Heart left ventricle (tissue), 16 donors: ENCODE results near the gene CXCL16. TPM values are rescaled to one million over a fixed set of nuclear protein-coding genes. Genes with fewer than 3 reads are reported as not detected.
"Not testable (repeated sequence)": the region's sequence is repeated elsewhere in the genome, so short reads cannot be mapped to it uniquely, and the experiment has no call there.

Experiments used
- ATAC-seq, 4 donors: fragments of 200-7000 bp; cut with Tn5 transposase; one replicate each; pipeline ENCODE4 v1.9.1; 2020 to 2022; ENCODE audit warnings: moderate library complexity in 4 of 4, mild to moderate bottlenecking in 3 of 4, moderate number of reproducible peaks in 1 of 4
- DNase-seq, 5 donors: peaks; one replicate each; pipeline ENCODE4 v3.0.0-alpha.2; 2020
- H3K27ac ChIP-seq, 12 donors: fragments of 200-600 bp; sonication (generic) in 4 of 12; one replicate each; pipeline versions ENCODE4 v1.5.0 to v1.8.0; 2016 to 2022; ENCODE audit warnings: mild to moderate bottlenecking in 2 of 12
- H3K27me3 ChIP-seq, 9 donors: fragments of 200-600 bp; sonication (generic) in 2 of 9; one replicate each; pipeline versions ENCODE4 v1.5.1 to v1.8.0; 2016 to 2022; ENCODE audit warnings: mild to moderate bottlenecking in 3 of 9
- H3K36me3 ChIP-seq, 9 donors: fragments of 200-600 bp; sonication (generic) in 2 of 9; one replicate each; pipeline versions ENCODE4 v1.5.0 to v1.8.0; 2018 to 2022; ENCODE audit warnings: mild to moderate bottlenecking in 2 of 9
- H3K4me1 ChIP-seq, 12 donors: fragments of 200-600 bp; sonication (generic) in 4 of 12; one replicate each; pipeline versions ENCODE4 v1.5.0 to v1.8.0; 2016 to 2022; ENCODE audit warnings: mild to moderate bottlenecking in 3 of 12
- H3K4me3 ChIP-seq, 12 donors: fragments of 200-600 bp; sonication (generic) in 4 of 12; one replicate each; pipeline versions ENCODE4 v1.5.0 to v1.8.0; 2017 to 2022; ENCODE audit warnings: mild to moderate bottlenecking in 9 of 12, moderate library complexity in 4 of 12
- H3K9me3 ChIP-seq, 12 donors: fragments of 200-600 bp; sonication (generic) in 4 of 12; one replicate each; pipeline versions ENCODE4 v1.5.0 to v1.8.0; 2016 to 2022; ENCODE audit warnings: mild to moderate bottlenecking in 1 of 12
- POLR2A ChIP-seq, 2 donors: fragments of 450-650 bp; IDR thresholded peaks; one replicate each; pipeline ENCODE4 v1.6.1; 2017; ENCODE audit warnings: antibody characterized with exemption in 2 of 2, mild to moderate bottlenecking in 2 of 2, moderate library complexity in 2 of 2
- WGBS, 4 donors: extraction: QIAGEN DNeasy Blood & Tissue Kit in 2 of 4; methylation state at CpG; one replicate each; pipeline versions ENCODE4 v1.1.5 to v1.1.7; 2013 to 2018; 5-methylcytosine and 5-hydroxymethylcytosine counted together
- intact Hi-C, 10 donors: fragments of 100-400 bp; cut with DNase I; formaldehyde crosslinking; loops; one replicate each; pipeline versions ENCODE4 v1.11.1 to v1.14.2; 2022
- polyA plus RNA-seq, 2 donors: library from polyadenylated mRNA; stranded (reverse); fragments of 200-250 nt; gene quantifications; one replicate each; pipeline ENCODE4 v1.2.3, GENCODE V29; 2013
- total RNA-seq, 9 donors: library from RNA; depleted of rRNA in 2 of 9; stranded (reverse); fragments of >200 nt in 2 of 9; fragmentation: NEBNext Ultra II Directional in 3 of 9; extraction: Animal tissue kit (Norgen Biotek cat#: 25700) in 3 of 9; gene quantifications; one replicate each; pipeline versions ENCODE4 v1.1.0 to v1.2.4, GENCODE V29; 2016 to 2023
- TF ChIP-seq, protein P1 (sequence below), 12 donors: fragments of 200-600 bp; sonication (generic) in 4 of 12; IDR thresholded peaks; one replicate each; pipeline versions ENCODE4 v1.5.0 to v1.8.0; 2018 to 2022; ENCODE audit warnings: antibody characterized with exemption in 12 of 12, mild to moderate bottlenecking in 5 of 12
- donor health status: ischemic (EF 13 %, LVEDD 7.1; RV severe dilation, severe dysfunction).
- donor health status: healthy with polysubstance abuse.
- donor health status: DM: no; HTN: yes; CAD: no.
- donor health status: DM: no; HTN: no; CAD: no.
- donor health status: ischemic (EF 25% LVEDD 6.9; RV normal size, moderate dysfunction).
- donor health status: ischemic (EF 25% LVEDD 5.7; RV mildly dilated, moderate dysfunction).
- donor health status: healthy.
- donor health status: DM: yes; HTN: yes; CAD: no.
- donor health status: ischemic (EF 35%, LVEDD 5.7; RV mildly dilated, moderate dysfunction).
- donor health status: nonischemic (EF 11% LVEDD 7.7; RV severe dilation, severe dysfunction).
- donor health status: DM: yes; HTN: yes; CAD: no.
- donor health status: PGD.
- donor health status: ischemic (EF 29% LVEDD 5.4; RV normal size, mild dysfunction).
- donor health status: nonischemic (EF 23%, LVEDD 6.1; RV moderate dilation, normal function).

Gene CXCL16
- total and polyA plus RNA-seq, 11 donors: 1.3 to 42.5 (median 4.2) TPM

- Histone ChIP-seq H3K4me1 (peaks cover 0 to 22% (median 1%) of the 10 kb centered on the region in 12 donors), H3K27me3 (no peaks in the 10 kb centered on the region), H3K27ac (no peak overlapping the region), H3K9me3 (no peaks in the 10 kb centered on the region), H3K36me3 (peaks cover 0 to 60% (median 8%) of the 10 kb centered on the region in 9 donors), H3K4me3 (no peak overlapping the region)
- no peak for DNase-seq
- intact Hi-C loops: no loop called here
- TF ChIP-seq, protein P1, sequence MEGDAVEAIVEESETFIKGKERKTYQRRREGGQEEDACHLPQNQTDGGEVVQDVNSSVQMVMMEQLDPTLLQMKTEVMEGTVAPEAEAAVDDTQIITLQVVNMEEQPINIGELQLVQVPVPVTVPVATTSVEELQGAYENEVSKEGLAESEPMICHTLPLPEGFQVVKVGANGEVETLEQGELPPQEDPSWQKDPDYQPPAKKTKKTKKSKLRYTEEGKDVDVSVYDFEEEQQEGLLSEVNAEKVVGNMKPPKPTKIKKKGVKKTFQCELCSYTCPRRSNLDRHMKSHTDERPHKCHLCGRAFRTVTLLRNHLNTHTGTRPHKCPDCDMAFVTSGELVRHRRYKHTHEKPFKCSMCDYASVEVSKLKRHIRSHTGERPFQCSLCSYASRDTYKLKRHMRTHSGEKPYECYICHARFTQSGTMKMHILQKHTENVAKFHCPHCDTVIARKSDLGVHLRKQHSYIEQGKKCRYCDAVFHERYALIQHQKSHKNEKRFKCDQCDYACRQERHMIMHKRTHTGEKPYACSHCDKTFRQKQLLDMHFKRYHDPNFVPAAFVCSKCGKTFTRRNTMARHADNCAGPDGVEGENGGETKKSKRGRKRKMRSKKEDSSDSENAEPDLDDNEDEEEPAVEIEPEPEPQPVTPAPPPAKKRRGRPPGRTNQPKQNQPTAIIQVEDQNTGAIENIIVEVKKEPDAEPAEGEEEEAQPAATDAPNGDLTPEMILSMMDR (IDR thresholded peaks at IDR 0.05): no peak
- no peak for TF ChIP-seq POLR2A (IDR thresholded peaks at IDR 0.05)
- 95 to 100% (median 97%) methylated on average over 12 to 13 of the region's 13 CpGs for WGBS, 4 donors
- no peak for ATAC-seq
Observed at GRCh38 chr17:4718276-4718675, 21.5 kb downstream of the CXCL16 start.

- no peak for ATAC-seq
- peaks cover 0 to 22% (median 1%) of the 10 kb centered on the region in 12 donors for H3K4me1 ChIP-seq
- DNase-seq: no peak
- H3K4me3 ChIP-seq: no peak overlapping the region
- 89 to 93% (median 91%) methylated on average over 17 of the region's 17 CpGs for WGBS, 4 donors
- H3K9me3 ChIP-seq: no peaks in the 10 kb centered on the region
- no peak overlapping the region for H3K27ac ChIP-seq
- peaks cover 0 to 60% (median 8%) of the 10 kb centered on the region in 9 donors for H3K36me3 ChIP-seq
- intact Hi-C loops: no loop called here
- TF ChIP-seq POLR2A (IDR thresholded peaks at IDR 0.05): no peak
- TF ChIP-seq, protein P1 (IDR thresholded peaks at IDR 0.05): no peak
- H3K27me3 ChIP-seq: no peaks in the 10 kb centered on the region
Observed at GRCh38 chr17:4717791-4718190, 21.9 kb downstream of the CXCL16 start.

DNA sequence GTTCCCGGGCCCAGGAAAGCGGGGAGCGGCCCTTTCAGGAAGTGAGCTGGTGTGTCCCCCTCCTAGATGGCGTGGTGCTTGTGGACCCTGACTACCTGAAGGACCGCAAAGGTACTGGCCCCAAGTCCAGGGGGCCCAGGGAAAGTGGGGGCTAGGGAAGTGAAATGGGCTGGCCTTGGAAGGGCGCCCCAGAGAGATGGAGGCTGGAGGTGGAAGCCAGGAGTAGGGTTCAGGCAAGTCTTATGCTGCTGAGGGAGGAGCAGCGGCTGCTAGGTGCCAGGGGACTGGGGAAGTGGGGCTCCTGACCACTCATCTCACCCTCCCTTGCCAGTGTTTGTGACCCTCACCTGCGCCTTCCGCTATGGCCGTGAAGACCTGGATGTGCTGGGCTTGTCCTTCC lies 23.6 kb downstream of the CXCL16 start:
- Histone ChIP-seq H3K4me3 (no peak overlapping the region), H3K4me1 (peaks cover 0 to 33% (median 6%) of the 10 kb centered on the region in 12 donors), H3K9me3 (no peaks in the 10 kb centered on the region), H3K27me3 (no peaks in the 10 kb centered on the region), H3K36me3 (peaks cover 0 to 55% (median 8%) of the 10 kb centered on the region in 9 donors), H3K27ac (no peak overlapping the region)
- DNase-seq (no peak), ATAC-seq (no peak)
- intact Hi-C loops: no loop called here
- WGBS, 4 donors: 88 to 97% (median 96%) methylated on average over 6 to 10 of the region's 10 CpGs
- TF ChIP-seq POLR2A (IDR thresholded peaks at IDR 0.05): no peak
- TF ChIP-seq, protein P1 (IDR thresholded peaks at IDR 0.05): no peak

DNA sequence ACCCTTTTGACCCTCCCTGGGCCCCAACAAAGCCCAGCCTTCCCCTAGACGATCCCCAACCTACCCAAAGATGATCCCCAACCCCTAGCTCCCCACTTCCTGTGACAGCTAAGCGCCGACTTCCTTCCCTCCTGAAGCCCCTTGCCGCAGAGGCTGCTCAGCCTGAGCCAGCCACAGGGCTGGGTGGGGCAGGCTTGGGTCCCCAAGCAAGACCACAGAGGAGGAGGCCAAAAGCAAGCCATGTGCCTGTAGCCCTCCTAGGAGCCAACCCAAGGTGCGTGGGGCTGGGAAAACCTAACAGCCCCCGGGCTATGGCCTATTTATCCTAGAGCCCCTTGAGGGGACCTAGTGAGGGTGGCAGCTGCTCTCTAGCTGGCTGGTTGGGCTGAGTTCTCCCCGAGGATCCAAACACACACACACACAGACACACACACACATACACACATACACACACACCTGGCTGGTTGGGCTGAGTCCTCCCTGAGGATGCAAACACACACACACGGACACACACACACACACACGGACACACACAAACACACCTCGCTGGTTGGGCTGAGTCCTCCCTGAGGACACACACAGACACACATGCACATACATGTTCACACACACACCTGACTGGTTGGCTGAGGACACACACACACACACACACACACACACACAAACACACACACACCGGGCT lies 24.5 kb downstream of the CXCL16 start:
- H3K4me3 ChIP-seq: peak overlapping the region in 1 of 12 donors; percentile 39
- peaks cover 0 to 47% (median 8%) of the 10 kb centered on the region in 9 donors for H3K36me3 ChIP-seq
- peak overlapping the region in 1 of 12 donors; percentile 77 for H3K27ac ChIP-seq
- no peak for TF ChIP-seq POLR2A (IDR thresholded peaks at IDR 0.05)
- TF ChIP-seq, protein P1 (IDR thresholded peaks at IDR 0.05): no peak
- ATAC-seq (no peak), DNase-seq (no peak)
- H3K27me3 ChIP-seq: no peaks in the 10 kb centered on the region
- H3K4me1 ChIP-seq: peaks cover 0 to 36% (median 10%) of the 10 kb centered on the region in 12 donors
- intact Hi-C loops: no loop called here
- H3K9me3 ChIP-seq: no peaks in the 10 kb centered on the region
- 67 to 79% (median 73%) methylated on average over 8 to 11 of the region's 11 CpGs for WGBS, 4 donors

- Histone ChIP-seq H3K4me3 (peak overlapping the region in 1 of 12 donors; percentile 39), H3K36me3 (peaks cover 0 to 40% (median 8%) of the 10 kb centered on the region in 9 donors), H3K27ac (peak overlapping the region in 1 of 12 donors; percentile 77), H3K4me1 (peaks cover 0 to 39% (median 11%) of the 10 kb centered on the region in 12 donors)
- WGBS, 4 donors: 79 to 88% (median 80%) methylated on average over 4 to 11 of the region's 15 CpGs
- not testable (repeated sequence) for DNase-seq, ATAC-seq, H3K27me3 ChIP-seq, H3K9me3 ChIP-seq
- intact Hi-C loops: loop anchor here in 3 of 10 donors (5.0 kb wide), 2 partner anchors 73 to 173 kb away; partner anchors contain the start of genes GLTPD2 (in 2 of the 3) and VMO1 (in 2 of the 3)
Observed at GRCh38 chr17:4714340-4715062, 25.2 kb downstream of the CXCL16 start.
